D721Med (cell line): Measurements from ENCODE around the gene CD82.

Source experiments
- DNase-seq: peaks from one replicate; pipeline ENCODE4 v3.0.0; 2011; ENCODE audit warnings: low spot score; ENCODE audit not compliant: insufficient read length
- FAIRE-seq: peaks from 2 replicates; lab custom pipeline; 2011; peaks lifted over from hg19 to GRCh38; lab: Jason Lieb, UNC
- TF ChIP-seq, protein P1 (sequence below): IDR thresholded peaks from 2 replicates; pipeline ENCODE4 v1.5.1; 2012; ENCODE audit warnings: mild to moderate bottlenecking, control low read depth; ENCODE audit not compliant: insufficient read depth; ENCODE audit errors: missing control alignments

Gene CD82

DNA sequence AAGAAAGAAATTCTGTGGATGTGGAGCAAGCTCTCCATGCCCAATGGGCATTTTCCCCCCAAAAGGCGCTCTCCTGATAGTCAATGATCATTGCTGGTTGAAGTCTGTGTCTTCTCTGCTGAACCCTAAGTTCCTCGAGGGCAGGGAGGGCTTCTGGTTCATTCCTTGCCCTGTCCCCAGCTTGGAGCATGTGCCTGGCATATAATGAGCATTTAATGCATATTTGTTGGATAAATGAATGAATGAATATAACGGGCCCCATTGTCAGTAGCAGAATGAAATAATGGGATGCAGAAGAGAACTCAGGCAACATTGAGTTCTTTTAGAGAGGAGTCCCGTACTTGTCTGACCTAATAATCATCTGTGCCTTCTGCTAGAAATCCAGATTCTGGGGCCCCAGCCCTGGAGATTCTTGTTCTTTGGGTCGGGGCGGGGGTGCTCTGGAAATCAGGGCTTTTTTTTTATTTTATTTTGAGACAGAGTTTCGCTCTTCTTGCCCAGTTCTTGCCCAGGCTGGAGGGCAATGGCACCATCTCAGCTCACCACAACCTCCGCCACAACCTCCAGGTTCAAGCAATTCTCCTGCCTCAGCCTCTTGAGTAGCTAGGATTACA, 64.4 kb downstream of the CD82 start:
- TF ChIP-seq, protein P1, sequence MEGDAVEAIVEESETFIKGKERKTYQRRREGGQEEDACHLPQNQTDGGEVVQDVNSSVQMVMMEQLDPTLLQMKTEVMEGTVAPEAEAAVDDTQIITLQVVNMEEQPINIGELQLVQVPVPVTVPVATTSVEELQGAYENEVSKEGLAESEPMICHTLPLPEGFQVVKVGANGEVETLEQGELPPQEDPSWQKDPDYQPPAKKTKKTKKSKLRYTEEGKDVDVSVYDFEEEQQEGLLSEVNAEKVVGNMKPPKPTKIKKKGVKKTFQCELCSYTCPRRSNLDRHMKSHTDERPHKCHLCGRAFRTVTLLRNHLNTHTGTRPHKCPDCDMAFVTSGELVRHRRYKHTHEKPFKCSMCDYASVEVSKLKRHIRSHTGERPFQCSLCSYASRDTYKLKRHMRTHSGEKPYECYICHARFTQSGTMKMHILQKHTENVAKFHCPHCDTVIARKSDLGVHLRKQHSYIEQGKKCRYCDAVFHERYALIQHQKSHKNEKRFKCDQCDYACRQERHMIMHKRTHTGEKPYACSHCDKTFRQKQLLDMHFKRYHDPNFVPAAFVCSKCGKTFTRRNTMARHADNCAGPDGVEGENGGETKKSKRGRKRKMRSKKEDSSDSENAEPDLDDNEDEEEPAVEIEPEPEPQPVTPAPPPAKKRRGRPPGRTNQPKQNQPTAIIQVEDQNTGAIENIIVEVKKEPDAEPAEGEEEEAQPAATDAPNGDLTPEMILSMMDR = no peak
- DNase-seq (no peak), FAIRE-seq (no peak)

DNA sequence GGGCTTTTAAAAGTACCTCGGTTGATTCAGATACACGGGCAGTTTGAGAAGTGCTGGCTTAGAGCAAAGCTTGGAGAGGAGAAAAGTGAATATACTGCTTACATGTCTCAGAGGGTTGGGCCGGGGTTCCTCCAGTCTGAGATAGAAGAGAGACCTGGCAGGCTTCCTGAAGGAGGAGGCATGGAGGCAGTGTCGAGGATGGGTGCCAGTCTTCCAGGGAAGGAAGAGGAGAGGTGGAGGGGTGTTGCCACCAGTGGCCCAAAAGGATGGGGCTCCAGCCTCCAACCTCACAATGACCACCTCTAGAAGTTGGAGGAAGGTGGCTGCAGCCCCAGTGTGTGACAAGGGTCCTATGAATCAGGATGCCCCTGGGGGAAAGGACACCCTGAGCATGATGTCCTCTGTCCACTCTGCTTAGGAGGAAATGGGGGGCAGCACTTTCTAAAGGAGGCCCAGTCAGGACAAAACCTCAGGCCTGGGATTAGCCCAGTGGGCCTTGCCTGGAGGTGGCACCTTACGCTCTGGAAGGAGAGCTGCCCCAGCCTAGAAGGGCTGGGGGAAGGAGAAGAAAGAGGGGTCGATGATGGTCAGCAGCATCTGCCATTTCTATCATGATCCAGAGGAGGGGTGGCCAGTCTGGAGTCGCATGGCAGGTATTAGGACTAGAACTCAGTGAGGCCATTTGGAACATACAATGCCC, 65.2 kb downstream of the CD82 start:
- DNase-seq = no peak
- TF ChIP-seq, protein P1 = no peak
- FAIRE-seq = no peak

DNA sequence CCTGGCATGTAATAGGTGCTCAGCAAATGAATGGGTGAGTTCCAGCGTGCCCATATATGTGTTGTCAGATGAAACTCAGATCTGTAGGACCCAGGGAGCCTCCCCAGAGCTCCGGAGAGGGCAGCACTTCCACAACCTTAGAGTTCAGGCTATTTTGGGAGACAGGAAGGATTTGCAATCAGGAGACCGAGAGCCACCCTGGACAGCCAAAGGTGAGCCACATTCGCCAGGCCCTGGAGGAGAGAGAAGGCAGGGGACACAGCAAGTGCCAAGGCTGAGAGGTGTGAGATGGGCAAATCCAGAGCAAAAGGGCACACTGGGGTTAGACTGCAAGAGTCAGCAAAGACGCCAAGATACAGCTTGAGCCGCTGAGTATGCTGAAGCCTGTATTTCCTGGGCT, 66.4 kb downstream of the CD82 start:
- DNase-seq = no peak
- no peak for FAIRE-seq

DNA sequence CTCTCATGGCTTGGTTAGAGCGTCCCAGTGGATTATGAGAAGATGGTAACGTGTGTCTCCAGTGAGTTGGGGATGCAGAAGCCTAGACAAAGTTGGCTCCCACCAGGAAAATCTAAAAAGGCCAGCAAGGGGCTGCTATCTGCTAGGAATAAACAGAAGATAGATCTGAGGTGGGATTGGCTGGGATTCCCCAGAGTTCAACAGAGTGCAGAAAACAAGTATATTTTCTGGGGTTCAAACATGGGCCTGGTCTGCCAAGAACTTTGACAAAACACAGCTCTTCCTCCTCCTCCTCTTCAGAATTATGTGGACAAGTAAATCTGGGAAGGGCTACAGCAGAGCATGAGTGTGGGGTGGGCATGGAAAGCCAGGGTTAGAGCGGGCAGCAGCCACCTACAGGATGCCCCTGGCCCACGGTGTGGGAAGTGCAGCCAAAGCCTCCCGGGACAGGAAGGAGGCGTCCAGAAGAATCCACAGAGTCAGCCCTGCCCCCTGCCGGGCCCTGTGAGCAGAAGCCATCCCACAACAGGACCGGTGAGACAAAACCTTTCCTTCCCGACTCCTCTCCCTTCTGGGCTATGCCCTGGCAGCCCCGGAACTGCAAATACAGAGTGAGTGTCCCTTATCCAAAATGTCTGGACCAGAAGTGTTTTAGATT, 67.1 kb downstream of the CD82 start:
- DNase-seq = no peak
- TF ChIP-seq, protein P1 = peak; percentile 18
- FAIRE-seq = no peak

More for the DNA sequence above, 66.4 kb downstream of the CD82 start:
- TF ChIP-seq, protein P1 = no peak

DNA sequence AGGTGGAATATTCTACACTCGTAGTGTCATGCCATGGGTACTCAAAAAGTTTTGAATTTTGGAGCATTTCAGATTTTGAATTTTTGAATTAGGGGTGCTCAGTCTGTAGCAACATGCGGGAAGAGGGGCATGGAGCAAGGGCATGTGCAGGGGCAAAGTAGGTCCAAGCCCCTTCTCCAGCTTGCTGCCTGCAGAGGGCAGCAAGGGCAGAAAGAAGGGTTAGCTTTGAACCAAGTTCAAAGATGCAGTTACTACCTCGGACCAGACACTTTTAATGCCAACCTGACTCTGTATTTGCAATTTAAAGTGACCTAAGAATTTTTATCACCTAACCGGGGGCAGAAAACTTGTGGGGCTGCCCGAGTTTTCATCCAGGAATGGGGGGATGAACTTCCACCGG, 68.2 kb downstream of the CD82 start:
- DNase-seq (no peak), FAIRE-seq (no peak)
- TF ChIP-seq, protein P1 = peak; percentile 40

DNA sequence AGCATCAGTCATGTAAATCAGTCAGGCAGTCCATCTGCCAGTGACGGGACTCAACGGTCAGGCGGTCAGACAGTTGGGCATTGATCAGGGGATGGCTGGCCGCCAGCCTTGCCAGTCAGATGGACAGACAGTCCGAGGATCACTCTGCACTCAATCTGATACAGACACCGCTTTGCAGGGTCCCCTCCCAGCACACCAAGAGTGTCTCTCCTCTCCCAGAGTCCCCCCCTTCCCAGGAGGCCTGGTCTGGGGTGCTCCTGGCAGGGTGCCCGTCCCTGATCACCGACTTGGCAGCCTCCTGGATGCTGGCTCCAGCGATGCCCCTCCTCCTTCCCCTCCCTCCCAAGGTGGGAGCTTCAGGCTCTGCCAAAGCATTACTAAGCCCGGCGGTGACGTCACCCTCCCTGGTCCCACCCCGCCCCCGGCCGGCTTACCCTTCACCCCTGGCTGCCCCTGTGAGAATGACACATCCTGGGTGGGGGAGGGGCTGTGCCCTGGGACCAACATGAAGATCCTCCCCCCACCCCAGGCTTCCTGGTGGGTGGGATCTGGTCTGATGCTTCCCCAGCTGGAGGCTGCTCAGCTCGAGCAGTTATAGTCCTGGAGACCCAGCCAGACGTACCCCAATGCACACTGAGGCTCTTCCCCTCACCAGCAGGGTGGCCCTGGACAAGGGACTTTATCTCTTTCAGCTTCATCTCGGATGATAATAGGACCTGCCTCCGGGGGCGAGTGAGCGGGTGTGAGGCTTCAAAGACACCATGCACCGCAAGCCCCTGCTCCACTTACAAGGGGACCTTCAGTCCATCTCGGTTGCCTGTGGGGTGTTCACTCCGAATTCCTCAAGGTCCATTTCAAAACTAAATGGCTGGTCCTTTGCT, 69.2 kb downstream of the CD82 start:
- TF ChIP-seq, protein P1 = no peak
- FAIRE-seq (no peak), DNase-seq (no peak)
